Left ventricle myocardium inferior (tissue), 1 donor: ENCODE data around the gene IL19. TPM values are rescaled to one million over a fixed set of nuclear protein-coding genes. Genes with fewer than 3 reads are reported as not detected.

Experiments
- DNase-seq: peaks from one replicate; pipeline ENCODE4 v3.0.0-alpha.2; 2020
- H3K27ac ChIP-seq: fragments of 200-600 bp; replicated peaks from 2 replicates; pipeline ENCODE4 v1.8.0; 2021
- H3K27me3 ChIP-seq: fragments of 200-600 bp; 2 replicates; pipeline ENCODE4 v1.8.0; 2021; ENCODE audit warnings: low read depth
- H3K36me3 ChIP-seq: fragments of 200-600 bp; 2 replicates; pipeline ENCODE4 v1.8.0; 2021
- H3K4me1 ChIP-seq: fragments of 200-600 bp; 2 replicates; pipeline ENCODE4 v1.8.0; 2021
- H3K4me3 ChIP-seq: fragments of 200-600 bp; 2 replicates; pipeline ENCODE4 v1.8.0; 2021; ENCODE audit warnings: mild to moderate bottlenecking, moderate library complexity
- H3K9me3 ChIP-seq: fragments of 200-600 bp; replicated peaks from 2 replicates; pipeline ENCODE4 v1.8.0; 2021
- intact Hi-C: fragments of 100-400 bp; cut with micrococcal nuclease; formaldehyde crosslinking; loops from one replicate; pipeline ENCODE4 v1.11.0; 2022
- total RNA-seq: library from RNA; stranded (reverse); fragmentation: NEBNext Ultra II Directional; extraction: Animal tissue kit (Norgen Biotek cat#: 25700); gene quantifications from one replicate; pipeline ENCODE4 v1.2.1, GENCODE V29; 2021
- TF ChIP-seq, protein P1 (sequence below): fragments of 200-600 bp; IDR thresholded peaks from 2 replicates; pipeline ENCODE4 v1.8.0; 2021; ENCODE audit warnings: antibody characterized with exemption, mild to moderate bottlenecking, borderline replicate concordance
- donor health status: DM: no; HTN: yes; CAD: no; lungs with severe emphysema.

Gene IL19
- total RNA-seq, 1 donor from 2014 or later, result not detected

DNA sequence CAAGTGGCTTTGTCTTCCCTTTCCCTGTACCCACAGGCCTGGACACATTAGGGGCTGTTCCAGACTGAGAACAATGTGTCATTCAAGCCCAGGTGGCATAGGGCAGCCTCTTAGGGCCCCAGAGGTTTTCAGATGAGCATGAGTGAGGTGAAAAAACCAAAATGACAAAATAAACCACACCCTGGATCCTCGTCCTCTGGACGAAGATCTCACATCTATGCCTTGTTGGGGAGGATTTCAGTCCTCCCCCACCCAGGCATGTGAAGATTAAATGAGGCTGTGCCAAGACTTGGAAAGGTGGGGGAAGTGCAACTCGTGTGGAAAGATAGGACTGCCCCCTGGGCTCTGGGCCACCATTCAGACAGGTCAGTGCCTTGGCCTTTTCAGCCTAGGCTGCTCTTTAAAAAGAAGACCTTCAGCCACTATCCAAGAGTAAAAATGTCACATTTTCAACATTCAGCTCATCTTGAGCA lies 32.8 kb upstream of the IL19 start:
- H3K4me1 ChIP-seq, result peaks cover 69% of the 10 kb centered on the region
- DNase-seq, result no peak
- peak overlapping the region; percentile 78 for H3K27ac ChIP-seq

DNA sequence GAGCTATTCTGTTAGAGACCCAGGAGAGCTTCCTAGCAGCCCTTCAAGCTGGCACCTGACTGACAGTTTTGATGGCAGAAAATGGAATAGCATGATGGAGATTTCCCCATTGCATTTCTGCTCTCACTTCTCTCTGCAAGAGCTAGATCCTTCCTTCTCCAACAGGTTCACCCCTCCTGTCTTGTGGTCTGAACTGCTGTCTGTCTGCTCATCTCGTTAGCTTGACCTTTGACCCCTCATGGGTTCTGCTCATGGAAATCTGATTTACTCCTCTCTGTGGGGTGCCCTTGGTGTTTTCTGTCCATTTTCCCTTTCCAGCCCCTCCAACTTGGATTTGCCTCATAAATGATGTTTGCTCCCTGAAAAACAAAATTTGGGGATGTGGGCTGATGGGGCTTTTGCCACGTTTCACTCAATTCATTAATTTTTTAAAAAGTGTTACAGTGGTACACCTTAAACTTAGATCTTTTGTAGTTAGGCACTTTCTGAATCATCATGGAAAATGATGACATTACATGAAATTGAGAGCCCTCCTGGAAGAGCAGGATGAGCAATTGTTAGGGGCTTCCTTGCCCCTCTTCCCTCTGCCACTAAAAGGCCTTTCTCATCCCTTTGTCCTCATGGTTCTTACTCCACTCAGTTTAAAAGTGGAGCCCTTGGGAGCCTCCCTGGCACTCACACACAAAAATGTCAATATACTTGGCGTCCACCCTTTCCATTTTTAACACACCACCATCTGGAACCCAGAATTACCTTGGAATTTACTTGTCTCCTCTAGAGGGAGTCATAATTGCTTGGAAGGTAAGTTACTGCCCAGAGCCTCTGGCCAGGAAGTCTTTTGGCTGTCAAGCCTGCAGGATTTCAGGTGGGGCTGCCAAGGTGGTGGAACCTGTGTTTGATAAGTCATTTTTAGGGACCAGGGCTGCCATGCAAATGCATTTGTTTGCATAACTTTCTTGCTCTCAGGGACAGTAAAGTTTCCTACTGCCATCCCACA lies 31.9 kb upstream of the IL19 start:
- intact Hi-C loops, result loop anchor here (10.0 kb wide), 1 partner anchor 176 kb away; no protein-coding TSS in a partner anchor
- TF ChIP-seq, protein P1, sequence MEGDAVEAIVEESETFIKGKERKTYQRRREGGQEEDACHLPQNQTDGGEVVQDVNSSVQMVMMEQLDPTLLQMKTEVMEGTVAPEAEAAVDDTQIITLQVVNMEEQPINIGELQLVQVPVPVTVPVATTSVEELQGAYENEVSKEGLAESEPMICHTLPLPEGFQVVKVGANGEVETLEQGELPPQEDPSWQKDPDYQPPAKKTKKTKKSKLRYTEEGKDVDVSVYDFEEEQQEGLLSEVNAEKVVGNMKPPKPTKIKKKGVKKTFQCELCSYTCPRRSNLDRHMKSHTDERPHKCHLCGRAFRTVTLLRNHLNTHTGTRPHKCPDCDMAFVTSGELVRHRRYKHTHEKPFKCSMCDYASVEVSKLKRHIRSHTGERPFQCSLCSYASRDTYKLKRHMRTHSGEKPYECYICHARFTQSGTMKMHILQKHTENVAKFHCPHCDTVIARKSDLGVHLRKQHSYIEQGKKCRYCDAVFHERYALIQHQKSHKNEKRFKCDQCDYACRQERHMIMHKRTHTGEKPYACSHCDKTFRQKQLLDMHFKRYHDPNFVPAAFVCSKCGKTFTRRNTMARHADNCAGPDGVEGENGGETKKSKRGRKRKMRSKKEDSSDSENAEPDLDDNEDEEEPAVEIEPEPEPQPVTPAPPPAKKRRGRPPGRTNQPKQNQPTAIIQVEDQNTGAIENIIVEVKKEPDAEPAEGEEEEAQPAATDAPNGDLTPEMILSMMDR, result peak; percentile 22
- Histone ChIP-seq H3K36me3 (peaks cover 21% of the 10 kb centered on the region), H3K4me3 (no peak overlapping the region), H3K27me3 (no peaks in the 10 kb centered on the region), H3K4me1 (peaks cover 60% of the 10 kb centered on the region), H3K9me3 (no peaks in the 10 kb centered on the region), H3K27ac (peak overlapping the region; percentile 78)
- DNase-seq, result no peak

More for the DNA sequence above, 32.8 kb upstream of the IL19 start:
- intact Hi-C loops, result loop anchor here (10.0 kb wide), 1 partner anchor 177 kb away; no protein-coding TSS in a partner anchor
- Histone ChIP-seq H3K36me3 (peaks cover 30% of the 10 kb centered on the region), H3K9me3 (no peaks in the 10 kb centered on the region), H3K27me3 (no peaks in the 10 kb centered on the region), H3K4me3 (no peak overlapping the region)
- TF ChIP-seq, protein P1, result no peak

DNA sequence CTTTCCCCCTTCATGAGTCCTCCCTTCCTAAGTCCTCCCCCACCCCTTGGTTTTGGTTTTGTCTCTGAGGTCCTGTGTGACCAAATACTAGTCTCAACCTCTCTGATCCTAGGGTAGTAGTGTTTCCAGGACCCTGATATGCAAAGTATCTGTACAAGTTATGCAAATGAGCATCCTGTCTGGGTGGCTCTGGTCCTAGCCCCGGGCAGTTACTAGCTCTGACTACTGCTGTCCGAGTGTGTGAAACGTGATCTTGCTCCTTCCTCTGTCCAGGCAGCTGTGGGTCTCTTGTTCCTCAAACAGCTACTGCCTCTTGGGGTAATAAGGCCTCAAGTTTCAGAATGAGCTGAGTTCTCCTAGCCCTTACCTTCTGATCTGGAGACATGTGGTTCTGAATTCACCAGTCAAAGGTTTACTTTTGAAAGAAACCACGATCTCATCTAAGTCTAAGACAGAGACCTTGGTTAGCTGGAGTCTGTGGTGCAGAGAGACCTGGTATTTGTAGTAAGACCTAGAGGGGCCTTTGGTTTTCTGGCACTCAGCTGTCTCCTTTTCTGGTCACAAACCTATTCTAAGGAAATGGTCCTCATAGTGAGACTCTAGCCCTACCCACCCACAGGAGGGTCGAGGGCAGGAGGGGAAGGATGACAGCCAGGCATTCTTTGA lies 31.0 kb upstream of the IL19 start:
- no peak for DNase-seq
- Histone ChIP-seq H3K4me3 (no peak overlapping the region), H3K36me3 (peaks cover 12% of the 10 kb centered on the region), H3K9me3 (no peaks in the 10 kb centered on the region), H3K27me3 (no peaks in the 10 kb centered on the region), H3K4me1 (peaks cover 51% of the 10 kb centered on the region), H3K27ac (no peak overlapping the region)
- intact Hi-C loops, result loop anchor here (10.0 kb wide), 1 partner anchor 175 kb away; no protein-coding TSS in a partner anchor
- TF ChIP-seq, protein P1, result no peak

- Histone ChIP-seq H3K36me3 (no peaks in the 10 kb centered on the region), H3K27me3 (no peaks in the 10 kb centered on the region), H3K27ac (no peak overlapping the region), H3K4me3 (no peak overlapping the region), H3K4me1 (peaks cover 34% of the 10 kb centered on the region), H3K9me3 (no peaks in the 10 kb centered on the region)
- TF ChIP-seq, protein P1, result no peak
- no peak for DNase-seq
- intact Hi-C loops, result no loop called here
Measured at GRCh38 chr1:206741142-206741701, 29.4 kb upstream of the IL19 start.

DNA sequence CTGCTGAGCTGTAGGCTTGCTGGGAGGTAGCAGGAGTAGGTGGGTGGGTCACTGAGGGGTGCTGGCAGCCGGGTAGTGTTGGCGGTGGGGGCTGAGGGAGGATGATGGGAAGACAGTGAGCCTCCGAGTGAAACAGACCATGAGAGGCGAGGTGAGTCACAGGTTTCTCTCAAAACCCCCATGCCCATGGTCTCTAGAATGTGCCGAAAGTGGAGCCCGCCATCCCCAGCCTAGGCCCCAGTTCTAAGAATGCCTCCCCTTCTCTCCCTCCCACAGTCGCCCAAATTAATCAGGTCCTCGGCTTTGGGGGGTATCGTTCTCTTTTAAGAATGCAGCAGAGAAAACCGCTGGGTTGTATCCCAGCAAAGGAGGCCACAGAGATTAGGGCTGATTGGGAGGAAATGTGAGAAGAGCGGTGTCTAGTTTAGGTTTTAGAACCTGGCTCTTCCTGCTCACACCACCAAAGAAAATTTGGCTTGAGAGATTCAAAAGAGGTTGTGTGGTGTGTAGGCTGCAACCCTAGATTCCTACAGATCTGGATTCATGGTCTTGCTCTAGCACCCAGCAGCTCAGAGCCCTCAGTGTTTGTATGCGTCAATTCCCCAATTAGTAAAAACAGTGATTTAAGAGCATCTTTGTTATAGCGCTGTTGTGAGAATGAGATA lies 27.7 kb upstream of the IL19 start:
- H3K36me3 ChIP-seq, result no peaks in the 10 kb centered on the region
- no peaks in the 10 kb centered on the region for H3K9me3 ChIP-seq
- no peak overlapping the region for H3K27ac ChIP-seq
- peaks cover 18% of the 10 kb centered on the region for H3K4me1 ChIP-seq
- no peak for DNase-seq
- intact Hi-C loops, result no loop called here
- H3K4me3 ChIP-seq, result no peak overlapping the region
- no peaks in the 10 kb centered on the region for H3K27me3 ChIP-seq
- TF ChIP-seq, protein P1, result no peak
